IPS-15b (cell line): ENCODE data around the gene MYB.

Experiments used
- H3K27me3 ChIP-seq: one replicate; pipeline ENCODE4 v1.6.1; 2013; ENCODE audit warnings: low read length; ENCODE audit not compliant: control insufficient read depth, insufficient read depth
- H3K36me3 ChIP-seq: one replicate; pipeline ENCODE4 v1.6.1; 2013; ENCODE audit warnings: low read length; ENCODE audit not compliant: control insufficient read depth, insufficient read depth
- H3K4me1 ChIP-seq: one replicate; pipeline ENCODE4 v1.6.1; 2013; ENCODE audit warnings: mild to moderate bottlenecking, low read length; ENCODE audit not compliant: control insufficient read depth, insufficient read depth
- H3K4me3 ChIP-seq: one replicate; pipeline ENCODE4 v1.5.1; 2013; ENCODE audit warnings: low read depth, low read length
- H3K9ac ChIP-seq: one replicate; pipeline ENCODE4 v1.6.1; 2013; ENCODE audit warnings: low read depth, mild to moderate bottlenecking, low read length
- H3K9me3 ChIP-seq: one replicate; pipeline ENCODE4 v1.6.1; 2013; ENCODE audit warnings: mild to moderate bottlenecking, low read length; ENCODE audit not compliant: control insufficient read depth, insufficient read depth

Gene MYB

GRCh38 chr6:135227758-135228157, 46.6 kb downstream of the MYB start:
- H3K9ac ChIP-seq: no peak overlapping the region
- no peaks in the 10 kb centered on the region for H3K9me3 ChIP-seq
- H3K4me1 ChIP-seq: peaks cover 3% of the 10 kb centered on the region
- no peaks in the 10 kb centered on the region for H3K36me3 ChIP-seq
- no peak overlapping the region for H3K4me3 ChIP-seq
- no peaks in the 10 kb centered on the region for H3K27me3 ChIP-seq

- Histone ChIP-seq H3K36me3 (no peaks in the 10 kb centered on the region), H3K9ac (no peak overlapping the region), H3K27me3 (no peaks in the 10 kb centered on the region), H3K9me3 (no peaks in the 10 kb centered on the region), H3K4me1 (peaks cover 3% of the 10 kb centered on the region), H3K4me3 (no peak overlapping the region)
Measured at GRCh38 chr6:135228486-135228885, 47.4 kb downstream of the MYB start.

DNA sequence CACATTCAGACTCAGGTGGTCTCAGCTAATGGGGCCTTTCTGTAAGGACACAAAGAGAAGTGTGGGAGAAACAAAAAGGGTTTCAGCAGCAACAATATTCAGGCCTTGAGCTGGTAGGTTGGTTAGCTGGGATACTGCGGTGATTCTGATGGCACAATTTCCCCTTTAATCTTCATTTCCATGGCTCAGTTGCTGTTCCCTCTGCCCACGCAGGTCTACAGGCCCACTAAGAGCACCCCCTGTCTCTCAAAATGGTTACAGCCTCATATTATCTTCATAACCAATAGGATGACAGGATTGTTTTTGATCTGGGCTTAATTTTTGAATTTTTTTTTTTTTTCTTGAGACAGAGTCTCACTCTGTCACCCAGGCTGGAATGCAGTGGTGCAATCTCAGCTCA, 48.9 kb downstream of the MYB start:
- no peak overlapping the region for H3K9ac ChIP-seq
- H3K4me3 ChIP-seq: no peak overlapping the region
- H3K27me3 ChIP-seq: no peaks in the 10 kb centered on the region
- peaks cover 3% of the 10 kb centered on the region for H3K4me1 ChIP-seq
- no peaks in the 10 kb centered on the region for H3K9me3 ChIP-seq
- H3K36me3 ChIP-seq: no peaks in the 10 kb centered on the region

DNA sequence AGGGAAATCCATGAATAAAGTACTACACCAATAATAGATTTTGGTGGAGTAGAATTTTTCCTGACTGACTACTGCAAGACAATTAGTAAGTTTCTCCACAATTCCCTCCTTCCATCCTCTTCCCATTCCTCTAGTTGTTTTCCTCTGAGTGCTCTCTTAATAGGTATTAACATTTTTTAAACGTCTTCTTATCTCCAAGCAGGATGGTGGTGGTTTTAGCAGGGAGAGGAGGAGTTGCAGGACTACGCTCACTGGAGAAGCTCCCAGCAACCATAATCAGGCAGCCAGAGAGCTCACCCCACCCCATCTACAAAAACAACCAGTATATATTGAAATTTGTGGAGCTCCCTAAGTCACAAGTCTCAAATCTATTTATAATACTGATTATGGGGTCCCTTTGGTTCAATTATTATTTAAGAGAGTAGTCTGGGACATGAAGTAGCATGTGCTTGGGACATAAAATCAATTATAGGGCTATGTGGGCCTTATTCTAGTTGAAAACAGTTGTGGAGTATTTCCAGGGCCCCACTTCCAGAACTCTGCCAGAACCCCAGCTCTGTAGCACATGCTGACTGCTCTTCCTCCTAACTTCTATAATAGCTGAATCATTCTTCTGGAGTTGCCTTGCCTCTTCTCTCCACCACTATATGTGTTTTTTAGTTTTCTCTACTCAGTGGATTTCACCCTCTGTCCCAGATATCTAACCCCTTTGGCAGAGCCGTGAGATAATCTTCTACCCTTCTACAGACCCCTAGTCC, 49.8 kb downstream of the MYB start:
- Histone ChIP-seq H3K9me3 (no peaks in the 10 kb centered on the region), H3K9ac (no peak overlapping the region), H3K4me3 (no peak overlapping the region), H3K36me3 (no peaks in the 10 kb centered on the region), H3K27me3 (no peaks in the 10 kb centered on the region), H3K4me1 (no peaks in the 10 kb centered on the region)

GRCh38 chr6:135231469-135231844, 50.3 kb downstream of the MYB start:
- H3K9ac ChIP-seq: no peak overlapping the region
- H3K27me3 ChIP-seq: no peaks in the 10 kb centered on the region
- H3K9me3 ChIP-seq: no peaks in the 10 kb centered on the region
- H3K36me3 ChIP-seq: no peaks in the 10 kb centered on the region
- no peak overlapping the region for H3K4me3 ChIP-seq
- H3K4me1 ChIP-seq: no peaks in the 10 kb centered on the region

GRCh38 chr6:135233686-135234491, 52.8 kb downstream of the MYB start:
- no peaks in the 10 kb centered on the region for H3K9me3 ChIP-seq
- no peak overlapping the region for H3K9ac ChIP-seq
- H3K27me3 ChIP-seq: no peaks in the 10 kb centered on the region
- H3K36me3 ChIP-seq: no peaks in the 10 kb centered on the region
- H3K4me3 ChIP-seq: no peak overlapping the region
- H3K4me1 ChIP-seq: no peaks in the 10 kb centered on the region

DNA sequence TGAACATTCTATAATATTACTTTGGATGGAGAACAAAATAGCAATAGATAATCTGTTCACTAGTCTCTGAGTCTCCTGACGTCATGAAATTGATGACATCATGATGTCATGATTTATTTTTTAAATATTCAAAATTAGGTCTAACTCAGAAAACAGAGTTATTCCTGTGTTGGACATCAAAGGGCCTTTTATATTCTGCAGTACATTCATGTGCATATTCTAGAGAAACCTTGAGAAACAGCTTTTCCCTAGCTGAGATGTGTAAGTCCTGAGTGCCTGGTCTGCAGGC, 53.3 kb downstream of the MYB start:
- H3K27me3 ChIP-seq: no peaks in the 10 kb centered on the region
- H3K4me3 ChIP-seq: no peak overlapping the region
- H3K36me3 ChIP-seq: no peaks in the 10 kb centered on the region
- H3K9ac ChIP-seq: no peak overlapping the region
- no peaks in the 10 kb centered on the region for H3K4me1 ChIP-seq
- H3K9me3 ChIP-seq: no peaks in the 10 kb centered on the region

DNA sequence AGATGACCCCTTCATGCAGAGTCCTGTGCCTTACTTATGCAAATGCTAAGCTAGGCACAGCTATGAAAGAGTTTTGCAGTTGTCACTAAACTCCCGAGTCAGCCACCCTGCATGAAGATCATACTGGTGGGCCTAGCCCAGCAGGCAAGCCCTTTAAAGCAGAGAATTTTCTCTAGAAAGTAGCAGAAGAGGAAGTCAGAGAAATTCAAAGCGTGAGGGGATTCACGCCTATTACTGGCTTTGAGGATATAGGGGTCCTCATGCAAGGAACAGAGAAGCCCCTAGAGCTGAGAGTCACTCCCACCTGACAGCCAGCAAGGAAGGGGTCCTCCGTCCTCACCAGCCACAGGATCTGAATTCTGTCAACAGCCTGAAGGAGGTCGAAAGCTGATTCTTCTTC, 54.6 kb downstream of the MYB start:
- H3K4me3 ChIP-seq: no peak overlapping the region
- H3K9ac ChIP-seq: no peak overlapping the region
- H3K4me1 ChIP-seq: no peaks in the 10 kb centered on the region
- H3K27me3 ChIP-seq: no peaks in the 10 kb centered on the region
- no peaks in the 10 kb centered on the region for H3K36me3 ChIP-seq
- H3K9me3 ChIP-seq: no peaks in the 10 kb centered on the region

DNA sequence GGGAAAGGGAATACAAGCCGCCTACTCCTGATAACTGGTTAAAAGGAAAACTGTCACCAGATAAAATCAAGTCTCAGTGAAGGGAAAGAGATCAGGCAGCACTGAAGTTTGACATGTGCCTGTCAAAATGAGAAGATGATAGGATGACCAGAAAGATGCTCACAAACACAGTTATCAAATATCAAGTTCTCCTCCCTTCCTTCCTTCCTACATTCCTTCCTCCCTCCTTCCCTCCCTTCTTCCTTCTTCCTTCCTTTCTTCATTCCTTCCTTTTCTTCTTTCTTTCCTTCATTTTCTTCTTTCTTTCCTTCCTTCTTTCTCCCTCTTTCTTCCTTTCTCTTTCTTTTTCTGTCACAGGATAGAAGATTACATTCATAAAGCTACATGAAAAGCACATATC, 55.2 kb downstream of the MYB start:
- no peaks in the 10 kb centered on the region for H3K4me1 ChIP-seq
- H3K9me3 ChIP-seq: no peaks in the 10 kb centered on the region
- no peaks in the 10 kb centered on the region for H3K27me3 ChIP-seq
- H3K36me3 ChIP-seq: no peaks in the 10 kb centered on the region
- no peak overlapping the region for H3K9ac ChIP-seq
- H3K4me3 ChIP-seq: no peak overlapping the region

GRCh38 chr6:135236732-135237131, 55.6 kb downstream of the MYB start:
- H3K27me3 ChIP-seq: no peaks in the 10 kb centered on the region
- H3K36me3 ChIP-seq: no peaks in the 10 kb centered on the region
- no peaks in the 10 kb centered on the region for H3K4me1 ChIP-seq
- H3K4me3 ChIP-seq: no peak overlapping the region
- no peaks in the 10 kb centered on the region for H3K9me3 ChIP-seq
- H3K9ac ChIP-seq: no peak overlapping the region

GRCh38 chr6:135240711-135241110, 59.6 kb downstream of the MYB start:
- no peaks in the 10 kb centered on the region for H3K36me3 ChIP-seq
- no peaks in the 10 kb centered on the region for H3K9me3 ChIP-seq
- H3K9ac ChIP-seq: no peak overlapping the region
- no peaks in the 10 kb centered on the region for H3K4me1 ChIP-seq
- H3K27me3 ChIP-seq: no peaks in the 10 kb centered on the region
- no peak overlapping the region for H3K4me3 ChIP-seq
